Neuronal stem cell (in vitro differentiated cells): ENCODE results near the gene TGFBR2.

Experiments used
- DNase-seq: peaks from one replicate; pipeline ENCODE4 v3.0.0-alpha.2; 2013; ENCODE audit warnings: low spot score
- H2AFZ ChIP-seq: one replicate; pipeline ENCODE4 v1.6.1; 2013; ENCODE audit warnings: mild to moderate bottlenecking, low read length, inconsistent platforms
- H2AK5ac ChIP-seq: 2 replicates; pipeline ENCODE4 v1.6.1; 2013; ENCODE audit warnings: low read depth, mild to moderate bottlenecking, inconsistent platforms, low read length, moderate library complexity, mixed read lengths
- H2BK120ac ChIP-seq: 2 replicates; pipeline ENCODE4 v1.6.1; 2013; ENCODE audit warnings: low read depth, mild to moderate bottlenecking, inconsistent platforms, low read length, moderate library complexity, mixed read lengths
- H2BK12ac ChIP-seq: one replicate; pipeline ENCODE4 v1.6.1; 2013; ENCODE audit warnings: low read length, inconsistent platforms
- H2BK15ac ChIP-seq: 2 replicates; pipeline ENCODE4 v1.6.1; 2013; ENCODE audit warnings: mild to moderate bottlenecking, low read length, inconsistent platforms, mixed read lengths
- H2BK5ac ChIP-seq: one replicate; pipeline ENCODE4 v1.6.1; 2013; ENCODE audit warnings: inconsistent platforms, mild to moderate bottlenecking, low read length, moderate library complexity
- H3K14ac ChIP-seq: one replicate; pipeline ENCODE4 v1.6.1; 2013; ENCODE audit warnings: low read length, inconsistent platforms
- H3K18ac ChIP-seq: 2 replicates; pipeline ENCODE4 v1.6.1; 2013; ENCODE audit warnings: low read length, inconsistent platforms
- H3K23ac ChIP-seq: 2 replicates; pipeline ENCODE4 v1.6.1; 2013; ENCODE audit warnings: low read depth, mild to moderate bottlenecking, mixed read lengths, low read length, inconsistent platforms; ENCODE audit not compliant: poor library complexity
- H3K27ac ChIP-seq: replicated peaks from 3 replicates; pipeline ENCODE4 v1.5.1; 2013; ENCODE audit warnings: low read length, inconsistent platforms
- H3K27me3 ChIP-seq, 3 experiments: 2 replicates each; pipeline ENCODE4 v1.6.1; 2013; ENCODE audit warnings: low read length in 3 of 3, mild to moderate bottlenecking in 2 of 3, inconsistent platforms in 1 of 3, low read depth in 1 of 3, mixed read lengths in 1 of 3, moderate library complexity in 1 of 3; ENCODE audit not compliant: control insufficient read depth in 3 of 3, insufficient read depth in 3 of 3
- H3K36me3 ChIP-seq, 2 donors: replicated peaks in 1 of 2; 2 replicates each; pipeline ENCODE4 v1.6.1; 2013; ENCODE audit warnings: low read length in 2 of 2; ENCODE audit not compliant: control insufficient read depth in 2 of 2, insufficient read depth in 2 of 2
- H3K4ac ChIP-seq: 2 replicates; pipeline ENCODE4 v1.6.1; 2013; ENCODE audit warnings: inconsistent platforms, mild to moderate bottlenecking, low read length, moderate library complexity
- H3K4me1 ChIP-seq, 2 donors: 1 replicate in 1 of 2; 2 replicates in 1 of 2; pipeline ENCODE4 v1.6.1; 2013; ENCODE audit warnings: low read length in 2 of 2, low read depth in 1 of 2; ENCODE audit not compliant: control insufficient read depth in 2 of 2, insufficient read depth in 1 of 2
- H3K4me2 ChIP-seq: one replicate; pipeline ENCODE4 v1.6.1; 2013; ENCODE audit warnings: mild to moderate bottlenecking, low read length, inconsistent platforms; ENCODE audit not compliant: insufficient read depth, poor library complexity, severe bottlenecking
- H3K4me3 ChIP-seq, 2 donors: 2 replicates each; pipeline ENCODE4 v1.5.1; 2013; ENCODE audit warnings: low read length in 2 of 2, mild to moderate bottlenecking in 2 of 2, inconsistent platforms in 1 of 2, moderate library complexity in 1 of 2
- H3K79me1 ChIP-seq: one replicate; pipeline ENCODE4 v1.6.1; 2013; ENCODE audit warnings: low read depth, mild to moderate bottlenecking, inconsistent platforms, low read length, moderate library complexity
- H3K9ac ChIP-seq: one replicate; pipeline ENCODE4 v1.6.1; 2013; ENCODE audit warnings: mild to moderate bottlenecking, low read depth, low read length, inconsistent platforms; ENCODE audit not compliant: poor library complexity
- H3K9me3 ChIP-seq, 2 donors: replicated peaks in 1 of 2; 2 replicates each; pipeline versions ENCODE3 to v1.6.1; 2013; ENCODE audit warnings: low read length in 2 of 2, mild to moderate bottlenecking in 2 of 2, inconsistent platforms in 1 of 2, low read depth in 1 of 2, mixed read lengths in 1 of 2, moderate library complexity in 1 of 2; ENCODE audit not compliant: control insufficient read depth in 2 of 2, insufficient read depth in 1 of 2
- H4K8ac ChIP-seq: one replicate; pipeline ENCODE4 v1.6.1; 2013; ENCODE audit warnings: low read depth, mild to moderate bottlenecking, inconsistent platforms, low read length, moderate library complexity
- H4K91ac ChIP-seq: one replicate; pipeline ENCODE4 v1.6.1; 2013; ENCODE audit warnings: low read length, low read depth, mild to moderate bottlenecking, inconsistent platforms; ENCODE audit not compliant: poor library complexity
- WGBS, 2 donors: extraction: QIAGEN DNeasy Blood & Tissue Kit; methylation state at CpG; one replicate each; pipeline ENCODE4 v1.1.7; 2013; ENCODE audit warnings: missing lambda C conversion rate in 2 of 2, mixed read lengths in 1 of 2; ENCODE audit not compliant: insufficient read length in 2 of 2, insufficient replicate concordance in 1 of 2; ENCODE audit errors: extremely low coverage in 2 of 2; 5-methylcytosine and 5-hydroxymethylcytosine counted together

The TGFBR2 gene

DNA sequence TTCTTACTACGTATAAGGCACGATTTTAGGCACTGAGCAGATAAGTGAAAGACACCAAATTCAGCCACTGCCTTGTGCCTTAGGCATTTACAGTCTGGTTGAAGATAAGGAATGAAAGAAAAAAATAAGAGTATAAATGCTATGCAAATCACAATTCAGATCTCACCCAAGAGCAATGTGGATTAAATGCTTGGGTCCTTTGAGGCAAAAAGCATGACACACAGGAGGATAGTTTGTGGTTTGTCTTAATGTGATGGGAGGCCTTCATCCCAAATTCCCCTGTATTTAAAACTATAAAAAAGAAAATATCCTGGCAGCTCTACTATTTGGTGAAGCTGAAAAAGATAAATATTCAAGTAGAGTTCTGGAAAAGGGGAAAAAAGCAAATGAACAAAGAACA, 79.8 kb downstream of the TGFBR2 start:
- DNase-seq, result no peak
- no peak overlapping the region for H2AK5ac ChIP-seq
- no peak overlapping the region for H3K14ac ChIP-seq
- no peaks in the 10 kb centered on the region for H3K27me3 ChIP-seq
- no peak overlapping the region for H4K8ac ChIP-seq
- H3K9me3 ChIP-seq, result peaks cover 0 to 8% of the 10 kb centered on the region in 2 donors
- no peaks in the 10 kb centered on the region for H3K79me1 ChIP-seq
- H2BK5ac ChIP-seq, result no peak overlapping the region
- H2BK15ac ChIP-seq, result no peak overlapping the region
- H2BK12ac ChIP-seq, result no peak overlapping the region
- H2AFZ ChIP-seq, result no peak overlapping the region
- no peak overlapping the region for H3K23ac ChIP-seq
- peaks cover 0 to 88% of the 10 kb centered on the region in 2 donors for H3K36me3 ChIP-seq
- H2BK120ac ChIP-seq, result no peak overlapping the region
- WGBS, 2 donors, result no CpG with 5 or more reads among the region's 2 CpGs
- no peak overlapping the region for H3K4me2 ChIP-seq
- no peak overlapping the region for H3K9ac ChIP-seq
- no peak overlapping the region for H3K18ac ChIP-seq
- no peak overlapping the region for H3K27ac ChIP-seq
- no peak overlapping the region for H3K4ac ChIP-seq
- H3K4me1 ChIP-seq, result peaks cover 1 to 6% of the 10 kb centered on the region in 2 donors
- H3K4me3 ChIP-seq, result no peak overlapping the region
- H4K91ac ChIP-seq, result no peak overlapping the region

GRCh38 chr3:30686799-30687198, 80.4 kb downstream of the TGFBR2 start:
- H3K27ac ChIP-seq, result no peak overlapping the region
- no peak overlapping the region for H3K23ac ChIP-seq
- no peak overlapping the region for H3K4me2 ChIP-seq
- H3K4ac ChIP-seq, result no peak overlapping the region
- H2AFZ ChIP-seq, result no peak overlapping the region
- no peak overlapping the region for H2AK5ac ChIP-seq
- H4K91ac ChIP-seq, result no peak overlapping the region
- H3K27me3 ChIP-seq, result no peaks in the 10 kb centered on the region
- peaks cover 0 to 93% of the 10 kb centered on the region in 2 donors for H3K36me3 ChIP-seq
- H3K9ac ChIP-seq, result no peak overlapping the region
- no peak overlapping the region for H3K18ac ChIP-seq
- H2BK12ac ChIP-seq, result no peak overlapping the region
- no CpG with 5 or more reads among the region's 2 CpGs for WGBS, 2 donors
- peaks cover 0 to 8% of the 10 kb centered on the region in 2 donors for H3K9me3 ChIP-seq
- peaks cover 2% of the 10 kb centered on the region in 2 donors for H3K4me1 ChIP-seq
- no peak overlapping the region for H4K8ac ChIP-seq
- no peak overlapping the region for H2BK120ac ChIP-seq
- no peak overlapping the region for H3K4me3 ChIP-seq
- H3K14ac ChIP-seq, result no peak overlapping the region
- no peak overlapping the region for H2BK5ac ChIP-seq
- H3K79me1 ChIP-seq, result no peaks in the 10 kb centered on the region
- DNase-seq, result no peak
- no peak overlapping the region for H2BK15ac ChIP-seq

GRCh38 chr3:30687930-30688570, 81.6 kb downstream of the TGFBR2 start:
- Histone ChIP-seq H3K36me3 (peaks cover 0 to 94% of the 10 kb centered on the region in 2 donors), H3K18ac (no peak overlapping the region), H3K14ac (no peak overlapping the region), H2BK5ac (no peak overlapping the region), H3K4ac (no peak overlapping the region), H3K79me1 (no peaks in the 10 kb centered on the region), H3K27me3 (no peaks in the 10 kb centered on the region), H2BK12ac (no peak overlapping the region), H3K4me2 (no peak overlapping the region), H2AK5ac (no peak overlapping the region), H3K4me1 (peaks cover 0 to 2% of the 10 kb centered on the region in 2 donors), H4K8ac (no peak overlapping the region), H2AFZ (no peak overlapping the region), H2BK120ac (no peak overlapping the region), H3K9ac (no peak overlapping the region), H3K27ac (no peak overlapping the region), H3K9me3 (peaks cover 0 to 8% of the 10 kb centered on the region in 2 donors), H3K23ac (no peak overlapping the region), H3K4me3 (no peak overlapping the region), H2BK15ac (no peak overlapping the region), H4K91ac (no peak overlapping the region)
- no peak for DNase-seq
- no CpG with 5 or more reads among the region's 8 CpGs for WGBS, 2 donors

- no peaks in the 10 kb centered on the region for H3K27me3 ChIP-seq
- peaks cover 0 to 2% of the 10 kb centered on the region in 2 donors for H3K4me1 ChIP-seq
- WGBS, 2 donors, result no CpG with 5 or more reads among the region's 10 CpGs
- H2BK120ac ChIP-seq, result no peak overlapping the region
- no peak overlapping the region for H3K4ac ChIP-seq
- H3K27ac ChIP-seq, result no peak overlapping the region
- H2AK5ac ChIP-seq, result no peak overlapping the region
- H4K91ac ChIP-seq, result no peak overlapping the region
- no peak overlapping the region for H2AFZ ChIP-seq
- H3K9ac ChIP-seq, result no peak overlapping the region
- no peak overlapping the region for H3K4me3 ChIP-seq
- H3K18ac ChIP-seq, result no peak overlapping the region
- H3K4me2 ChIP-seq, result no peak overlapping the region
- peaks cover 0 to 8% of the 10 kb centered on the region in 2 donors for H3K9me3 ChIP-seq
- H3K36me3 ChIP-seq, result peaks cover 0 to 92% of the 10 kb centered on the region in 2 donors
- H4K8ac ChIP-seq, result no peak overlapping the region
- DNase-seq, result no peak
- no peak overlapping the region for H2BK12ac ChIP-seq
- H2BK15ac ChIP-seq, result no peak overlapping the region
- no peak overlapping the region for H2BK5ac ChIP-seq
- no peaks in the 10 kb centered on the region for H3K79me1 ChIP-seq
- no peak overlapping the region for H3K14ac ChIP-seq
- no peak overlapping the region for H3K23ac ChIP-seq
These were observed 82.6 kb downstream of the TGFBR2 start for GRCh38 chr3:30688776-30689641.
